Panc1 (cell line): ENCODE results near the gene WDR35. TPM values are rescaled to one million over a fixed set of nuclear protein-coding genes. Genes with fewer than 3 reads are reported as not detected.

ENCODE experiments used
- ATAC-seq: fragments of 200-7000 bp; cut with Tn5 transposase; 2 replicates; pipeline ENCODE4 v1.9.1; 2020; ENCODE audit warnings: mild to moderate bottlenecking, moderate library complexity
- BruUV-seq: library from RNA; stranded (reverse); fragments of 400-500 nt; replicated peaks from 2 replicates; lab custom pipeline; 2021; lab: Mats Ljungman, UMichigan
- CTCF ChIA-PET: fragments of 300-600 bp; sonication (Branson Sonifier 250); formaldehyde crosslinking; loops from one replicate; lab custom pipeline; 2022; ENCODE audit warnings: antibody characterized with exemption; lab: Charles Lee
- POLR2A ChIA-PET: fragments of 300-600 bp; sonication (Branson Sonifier 250); formaldehyde crosslinking; loops from one replicate; lab custom pipeline; 2022; ENCODE audit warnings: antibody characterized with exemption; lab: Charles Lee
- DNase-seq: peaks from one replicate; pipeline ENCODE4 v3.0.0-alpha.2; 2010; ENCODE audit warnings: low read depth, low spot score
- H3K27ac ChIP-seq: 2 replicates; pipeline ENCODE4 v1.5.1; 2011; ENCODE audit warnings: mild to moderate bottlenecking, low read length, inconsistent platforms
- H3K27me3 ChIP-seq: fragments of 200-500 bp; sonication (Bioruptor generic); 2 replicates; pipeline ENCODE4 v1.6.0; 2014; ENCODE audit warnings: low read length, inconsistent platforms; ENCODE audit not compliant: control insufficient read depth, insufficient read depth
- H3K36me3 ChIP-seq: fragments of 200-500 bp; sonication (Bioruptor generic); 2 replicates; pipeline ENCODE4 v1.5.1; 2014; ENCODE audit warnings: inconsistent platforms, mild to moderate bottlenecking, low read length, moderate library complexity; ENCODE audit not compliant: control insufficient read depth, insufficient read depth
- H3K4me1 ChIP-seq: 2 replicates; pipeline ENCODE4 v1.5.1; 2011; ENCODE audit warnings: inconsistent platforms, mild to moderate bottlenecking, low read length, moderate library complexity; ENCODE audit not compliant: control insufficient read depth, insufficient read depth
- H3K4me3 ChIP-seq, 2 experiments: 2 replicates each; pipeline ENCODE4 v1.5.1; 2011 to 2012; ENCODE audit warnings: low read depth in 2 of 2, low read length in 2 of 2, mild to moderate bottlenecking in 2 of 2, inconsistent platforms in 1 of 2, moderate library complexity in 1 of 2
- H3K9me3 ChIP-seq: fragments of 200-500 bp; sonication (Bioruptor generic); 2 replicates; pipeline ENCODE4 v1.5.1; 2014; ENCODE audit warnings: low read depth, mild to moderate bottlenecking, inconsistent platforms, low read length, moderate library complexity; ENCODE audit not compliant: control insufficient read depth, insufficient read depth
- POLR2AphosphoS5 ChIP-seq: IDR thresholded peaks from 2 replicates; pipeline ENCODE4 v1.6.1; 2012; ENCODE audit warnings: mild to moderate bottlenecking, low read depth, low read length, moderate library complexity
- SIN3A ChIP-seq: IDR thresholded peaks from 2 replicates; pipeline ENCODE4 v1.6.1; 2012; ENCODE audit warnings: low read depth, mild to moderate bottlenecking, low read length, moderate library complexity, borderline replicate concordance; ENCODE audit not compliant: insufficient read depth
- TCF7L2 ChIP-seq: IDR thresholded peaks from 2 replicates; pipeline ENCODE4 v1.6.1; 2011; ENCODE audit warnings: mild to moderate bottlenecking, low read depth, low read length, inconsistent platforms
- in situ Hi-C: cut with HindIII; loops from 2 replicates; pipeline ENCODE4 v1.10.0; 2016; ENCODE audit warnings: low sequenced_read_pairs, low pct_unique_long_range_greater_than_20kb
- intact Hi-C: fragments of 100-400 bp; cut with micrococcal nuclease; formaldehyde crosslinking; loops from one replicate; pipeline ENCODE4 v1.10.0; 2022; ENCODE audit not compliant: unreplicated experiment
- total RNA-seq: library from RNA; stranded (reverse); gene quantifications from one replicate; pipeline ENCODE4 v1.2.1, GENCODE V29; 2021; ENCODE audit not compliant: unreplicated experiment
- TF ChIP-seq, protein P1 (sequence below), 2 experiments: IDR thresholded peaks; 2 replicates each; pipeline ENCODE4 v1.6.1; 2011 to 2012; ENCODE audit warnings: low read depth in 2 of 2, control low read depth in 1 of 2, low read length in 1 of 2, mild to moderate bottlenecking in 1 of 2, moderate library complexity in 1 of 2; ENCODE audit not compliant: insufficient read depth in 1 of 2
- TF ChIP-seq, protein P2 (sequence below): fragments of 450-650 bp; IDR thresholded peaks from 2 replicates; pipeline ENCODE4 v1.5.1; 2017; ENCODE audit warnings: mild to moderate bottlenecking

Gene WDR35
- total RNA-seq, 1 experiment from 2014 or later: 13.8 TPM

GRCh38 chr2:19864381-19864780 is 125.5 kb downstream of the WDR35 start:
- ChIA-PET POLR2A (no interaction called here), CTCF (interaction anchor here (0.5 kb wide), 1 partner anchor 501 kb away, joined by 6 read pairs; no protein-coding TSS in a partner anchor)
- Histone ChIP-seq H3K27ac (no peak overlapping the region), H3K4me1 (no peaks in the 10 kb centered on the region), H3K27me3 (no peaks in the 10 kb centered on the region), H3K4me3 (no peak overlapping the region), H3K36me3 (no peaks in the 10 kb centered on the region), H3K9me3 (no peaks in the 10 kb centered on the region)
- TF ChIP-seq, protein P1, sequence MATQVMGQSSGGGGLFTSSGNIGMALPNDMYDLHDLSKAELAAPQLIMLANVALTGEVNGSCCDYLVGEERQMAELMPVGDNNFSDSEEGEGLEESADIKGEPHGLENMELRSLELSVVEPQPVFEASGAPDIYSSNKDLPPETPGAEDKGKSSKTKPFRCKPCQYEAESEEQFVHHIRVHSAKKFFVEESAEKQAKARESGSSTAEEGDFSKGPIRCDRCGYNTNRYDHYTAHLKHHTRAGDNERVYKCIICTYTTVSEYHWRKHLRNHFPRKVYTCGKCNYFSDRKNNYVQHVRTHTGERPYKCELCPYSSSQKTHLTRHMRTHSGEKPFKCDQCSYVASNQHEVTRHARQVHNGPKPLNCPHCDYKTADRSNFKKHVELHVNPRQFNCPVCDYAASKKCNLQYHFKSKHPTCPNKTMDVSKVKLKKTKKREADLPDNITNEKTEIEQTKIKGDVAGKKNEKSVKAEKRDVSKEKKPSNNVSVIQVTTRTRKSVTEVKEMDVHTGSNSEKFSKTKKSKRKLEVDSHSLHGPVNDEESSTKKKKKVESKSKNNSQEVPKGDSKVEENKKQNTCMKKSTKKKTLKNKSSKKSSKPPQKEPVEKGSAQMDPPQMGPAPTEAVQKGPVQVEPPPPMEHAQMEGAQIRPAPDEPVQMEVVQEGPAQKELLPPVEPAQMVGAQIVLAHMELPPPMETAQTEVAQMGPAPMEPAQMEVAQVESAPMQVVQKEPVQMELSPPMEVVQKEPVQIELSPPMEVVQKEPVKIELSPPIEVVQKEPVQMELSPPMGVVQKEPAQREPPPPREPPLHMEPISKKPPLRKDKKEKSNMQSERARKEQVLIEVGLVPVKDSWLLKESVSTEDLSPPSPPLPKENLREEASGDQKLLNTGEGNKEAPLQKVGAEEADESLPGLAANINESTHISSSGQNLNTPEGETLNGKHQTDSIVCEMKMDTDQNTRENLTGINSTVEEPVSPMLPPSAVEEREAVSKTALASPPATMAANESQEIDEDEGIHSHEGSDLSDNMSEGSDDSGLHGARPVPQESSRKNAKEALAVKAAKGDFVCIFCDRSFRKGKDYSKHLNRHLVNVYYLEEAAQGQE (IDR thresholded peaks at IDR 0.05; ENCODE audit: insufficient read depth in 1 of 2, low read depth in 2 of 2, low read length in 1 of 2): no peak
- TF ChIP-seq, protein P2, sequence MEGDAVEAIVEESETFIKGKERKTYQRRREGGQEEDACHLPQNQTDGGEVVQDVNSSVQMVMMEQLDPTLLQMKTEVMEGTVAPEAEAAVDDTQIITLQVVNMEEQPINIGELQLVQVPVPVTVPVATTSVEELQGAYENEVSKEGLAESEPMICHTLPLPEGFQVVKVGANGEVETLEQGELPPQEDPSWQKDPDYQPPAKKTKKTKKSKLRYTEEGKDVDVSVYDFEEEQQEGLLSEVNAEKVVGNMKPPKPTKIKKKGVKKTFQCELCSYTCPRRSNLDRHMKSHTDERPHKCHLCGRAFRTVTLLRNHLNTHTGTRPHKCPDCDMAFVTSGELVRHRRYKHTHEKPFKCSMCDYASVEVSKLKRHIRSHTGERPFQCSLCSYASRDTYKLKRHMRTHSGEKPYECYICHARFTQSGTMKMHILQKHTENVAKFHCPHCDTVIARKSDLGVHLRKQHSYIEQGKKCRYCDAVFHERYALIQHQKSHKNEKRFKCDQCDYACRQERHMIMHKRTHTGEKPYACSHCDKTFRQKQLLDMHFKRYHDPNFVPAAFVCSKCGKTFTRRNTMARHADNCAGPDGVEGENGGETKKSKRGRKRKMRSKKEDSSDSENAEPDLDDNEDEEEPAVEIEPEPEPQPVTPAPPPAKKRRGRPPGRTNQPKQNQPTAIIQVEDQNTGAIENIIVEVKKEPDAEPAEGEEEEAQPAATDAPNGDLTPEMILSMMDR: no peak
- TF ChIP-seq POLR2AphosphoS5: no peak
- TF ChIP-seq TCF7L2: no peak
- no peak for TF ChIP-seq SIN3A
- DNase-seq (no peak), ATAC-seq (no peak)
- BruUV-seq: no TSS peak
- in situ Hi-C loops: no loop called here
- intact Hi-C loops: loop anchor here (5.0 kb wide), 2 partner anchors 507 to 1117 kb away; partner anchors contain the start of gene OSR1

DNA sequence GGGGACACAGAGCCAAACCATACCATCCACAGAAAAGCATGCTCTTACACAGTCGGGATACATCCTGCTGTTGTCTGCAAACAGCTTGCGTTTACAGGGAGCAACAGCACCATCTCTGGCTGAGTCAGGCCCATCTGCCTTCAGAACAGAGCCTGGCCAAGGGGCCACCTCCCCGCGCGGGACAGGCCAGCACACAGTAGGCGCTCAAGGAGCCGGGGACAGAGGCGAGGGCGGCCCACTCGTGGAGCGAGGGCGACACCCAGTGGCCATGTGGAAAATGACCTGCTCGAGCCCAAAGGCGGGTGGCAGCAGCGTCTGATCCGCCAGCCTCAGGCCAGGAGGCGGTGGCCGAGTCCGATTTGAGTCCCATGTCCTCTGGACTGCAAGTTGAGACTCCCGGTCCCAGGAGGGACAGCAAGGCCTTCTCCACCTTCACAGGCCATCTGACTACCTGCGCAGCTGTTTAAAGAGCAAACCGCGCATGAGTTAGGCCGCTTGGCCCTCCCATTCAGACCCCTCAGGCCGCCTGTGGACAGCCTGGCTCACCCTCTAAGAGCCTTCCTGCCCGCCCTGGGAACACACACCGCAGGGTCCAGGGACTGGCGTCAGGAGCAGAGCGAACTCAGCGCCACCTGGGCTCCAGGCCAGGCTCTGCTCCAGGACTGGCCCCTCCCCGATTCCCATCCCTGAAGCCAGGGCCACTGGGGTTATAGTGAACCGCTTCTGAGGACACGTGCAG is 126.4 kb downstream of the WDR35 start:
- peak overlapping the region; percentile 57 for H3K27ac ChIP-seq
- H3K4me1 ChIP-seq: 0 out of 2 replicates have a peak, but pooled peaks cover 2% of the 10 kb centered on the region
- ATAC-seq: peak; percentile 92
- no peaks in the 10 kb centered on the region for H3K36me3 ChIP-seq
- in situ Hi-C loops (no loop called here), intact Hi-C loops (loop anchor here (2.0 to 5.0 kb wide), 3 partner anchors 506 to 1343 kb away; partner anchors contain the start of gene OSR1)
- H3K27me3 ChIP-seq: no peaks in the 10 kb centered on the region
- POLR2A ChIA-PET: interaction anchor here (0.6 kb wide), 1 partner anchor 39 kb away, joined by 10 read pairs; no protein-coding TSS in a partner anchor
- no peaks in the 10 kb centered on the region for H3K9me3 ChIP-seq
- TF ChIP-seq POLR2AphosphoS5: no peak
- no peak for TF ChIP-seq SIN3A
- TF ChIP-seq, protein P1 (IDR thresholded peaks at IDR 0.05; ENCODE audit: insufficient read depth in 1 of 2, low read depth in 2 of 2, low read length in 1 of 2): 0 out of 4 replicates have a peak, but pooled peaks of 1 of the 2 experiments have one; percentile 40
- TF ChIP-seq, protein P2: peak; percentile 95
- TF ChIP-seq TCF7L2: no peak
- peak overlapping the region in 1 of 2 experiments; percentile 43; a peak in 2 of 4 replicates for H3K4me3 ChIP-seq
- no TSS peak for BruUV-seq
- CTCF ChIA-PET: interaction anchor here (0.6 to 1.0 kb wide), 2 partner anchors 37 to 505 kb away, joined by 3 to 4 read pairs; partner anchors contain the start of gene OSR1
- peak; percentile 27 for DNase-seq
